ENCODE results near the gene MYH9.

DNA sequence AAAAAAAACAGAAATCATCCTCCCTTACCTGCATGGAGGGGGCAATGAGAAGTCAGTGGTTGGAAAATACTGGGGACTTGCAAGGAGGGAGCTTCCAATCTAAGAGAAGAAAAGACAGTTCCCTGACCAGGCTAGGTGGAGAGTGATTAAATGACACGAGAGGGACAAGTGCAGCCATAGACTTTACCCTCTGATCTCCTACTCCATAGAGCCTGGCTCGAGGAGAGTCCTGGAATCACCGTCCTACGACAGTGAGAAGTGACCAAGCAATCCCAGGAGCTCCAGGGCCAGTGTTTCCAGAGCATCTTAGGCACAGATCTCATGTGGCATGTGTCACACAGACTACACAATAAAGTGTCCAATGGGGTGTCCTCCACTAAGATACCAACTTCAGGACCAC is 25.7 kb downstream of the MYH9 start:
- TF ChIP-seq, protein P1, sequence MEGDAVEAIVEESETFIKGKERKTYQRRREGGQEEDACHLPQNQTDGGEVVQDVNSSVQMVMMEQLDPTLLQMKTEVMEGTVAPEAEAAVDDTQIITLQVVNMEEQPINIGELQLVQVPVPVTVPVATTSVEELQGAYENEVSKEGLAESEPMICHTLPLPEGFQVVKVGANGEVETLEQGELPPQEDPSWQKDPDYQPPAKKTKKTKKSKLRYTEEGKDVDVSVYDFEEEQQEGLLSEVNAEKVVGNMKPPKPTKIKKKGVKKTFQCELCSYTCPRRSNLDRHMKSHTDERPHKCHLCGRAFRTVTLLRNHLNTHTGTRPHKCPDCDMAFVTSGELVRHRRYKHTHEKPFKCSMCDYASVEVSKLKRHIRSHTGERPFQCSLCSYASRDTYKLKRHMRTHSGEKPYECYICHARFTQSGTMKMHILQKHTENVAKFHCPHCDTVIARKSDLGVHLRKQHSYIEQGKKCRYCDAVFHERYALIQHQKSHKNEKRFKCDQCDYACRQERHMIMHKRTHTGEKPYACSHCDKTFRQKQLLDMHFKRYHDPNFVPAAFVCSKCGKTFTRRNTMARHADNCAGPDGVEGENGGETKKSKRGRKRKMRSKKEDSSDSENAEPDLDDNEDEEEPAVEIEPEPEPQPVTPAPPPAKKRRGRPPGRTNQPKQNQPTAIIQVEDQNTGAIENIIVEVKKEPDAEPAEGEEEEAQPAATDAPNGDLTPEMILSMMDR (IDR thresholded peaks at IDR 0.05): no peak
- TF ChIP-seq POLR2A (IDR thresholded peaks at IDR 0.05): no peak

Data from Peyer's patch (tissue), 4 donors.